GM12892 (cell line): Measurements from ENCODE around the gene MAP4K1.

ENCODE experiments used
- POLR2A ChIP-seq: IDR thresholded peaks from 2 replicates; pipeline ENCODE4 v1.6.1; 2011; ENCODE audit warnings: low read depth, low read length, control low read depth
- POLR2AphosphoS5 ChIP-seq: IDR thresholded peaks from 2 replicates; pipeline ENCODE4 v1.6.1; 2011; ENCODE audit warnings: low read depth, low read length, control low read depth
- TAF1 ChIP-seq: IDR thresholded peaks from 2 replicates; pipeline ENCODE4 v1.6.1; 2011; ENCODE audit warnings: low read depth, mild to moderate bottlenecking, control low read depth, low read length, borderline replicate concordance

DNA sequence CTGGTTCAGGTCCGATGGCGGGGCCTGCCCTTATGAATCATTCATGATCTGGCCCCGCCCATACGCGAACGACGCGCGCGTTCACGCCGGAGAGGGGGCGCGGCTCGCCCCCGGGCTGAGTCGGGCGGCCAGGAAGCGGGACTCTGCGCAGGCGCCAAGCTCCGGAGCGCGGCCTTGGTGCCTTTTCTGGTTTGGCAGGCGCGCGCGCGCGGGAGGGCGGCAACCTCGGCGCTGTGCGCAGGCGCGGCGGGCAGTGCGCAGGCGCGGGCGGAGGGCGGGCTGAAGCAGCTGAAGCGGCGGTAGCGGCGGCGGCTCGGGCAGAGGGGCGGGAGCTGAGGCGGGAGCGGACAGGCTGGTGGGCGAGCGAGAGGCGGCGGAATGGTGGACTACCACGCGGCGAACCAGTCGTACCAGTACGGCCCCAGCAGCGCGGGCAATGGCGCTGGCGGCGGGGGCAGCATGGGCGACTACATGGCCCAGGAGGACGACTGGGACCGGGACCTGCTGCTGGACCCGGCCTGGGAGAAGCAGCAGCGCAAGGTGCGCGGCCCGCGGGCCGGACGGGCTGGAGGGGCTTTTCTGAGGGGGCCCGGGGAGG is 29.7 kb upstream of the MAP4K1 start, which contains the start of gene ACTN4:
- TF ChIP-seq POLR2A (peak; percentile 96), TAF1 (peak; percentile 84), POLR2AphosphoS5 (peak; percentile 94)
